ENCODE measurements around the gene C2CD2L. TPM values are rescaled to one million over a fixed set of nuclear protein-coding genes. Genes with fewer than 3 reads are reported as not detected.

The C2CD2L gene
- polyA plus RNA-seq, 3 donors = 3.8 to 60.2 (median 6.4) TPM

- no peak for DNase-seq
- H3K4me3 ChIP-seq (replicated peaks in 1 of 3; ENCODE audit: low read depth in 2 of 3, low read length in 3 of 3) = peak overlapping the region; percentile 50 to 96 (median 77)
- 8% methylated on average over 4 of the region's 13 CpGs for WGBS (ENCODE audit: insufficient coverage)
Measured at GRCh38 chr11:119085437-119085847, 21.7 kb upstream of the C2CD2L start.

GRCh38 chr11:119087123-119087522 is 20.0 kb upstream of the C2CD2L start:
- Histone ChIP-seq H3K9me3 (replicated peaks in 1 of 2; ENCODE audit: control insufficient read depth in 1 of 2, insufficient read depth in 1 of 2, low read length in 2 of 2) (no peaks in the 10 kb centered on the region), H2AFZ (ENCODE audit: insufficient read depth, low read depth, low read length, poor library complexity, severe bottlenecking) (no peak overlapping the region), H3K4me1 (ENCODE audit: control insufficient read depth in 1 of 2, insufficient read depth in 2 of 2, low read length in 2 of 2) (peaks cover 34 to 49% of the 10 kb centered on the region in 2 donors), H3K4me2 (replicated peaks; ENCODE audit: extremely low read depth, low read length, poor library complexity, severe bottlenecking) (no peak overlapping the region), H3K36me3 (replicated peaks in 1 of 2; ENCODE audit: control insufficient read depth in 1 of 2, insufficient read depth in 2 of 2, low read length in 2 of 2) (peaks cover 6 to 9% of the 10 kb centered on the region in 2 donors), H4K20me1 (ENCODE audit: insufficient read depth, low read length) (no peaks in the 10 kb centered on the region), H3K27me3 (ENCODE audit: control insufficient read depth in 2 of 2, insufficient read depth in 2 of 2, low read length in 2 of 2) (no peaks in the 10 kb centered on the region), H3K4me3 (replicated peaks in 1 of 3; ENCODE audit: low read depth in 2 of 3, low read length in 3 of 3) (no peak overlapping the region), H3K79me2 (ENCODE audit: insufficient read depth, low read length) (peaks cover 37% of the 10 kb centered on the region), H3K9ac (ENCODE audit: insufficient read depth, low read length, poor library complexity, severe bottlenecking) (no peak overlapping the region), H3K27ac (ENCODE audit: low read depth in 1 of 2, low read length in 2 of 2) (no peak overlapping the region)
- Mint-ChIP-seq H3K4me3 (no peak overlapping the region), H3K9me3 (no peaks in the 10 kb centered on the region), H3K4me1 (peaks cover 48% of the 10 kb centered on the region), H3K36me3 (peaks cover 11 to 18% of the 10 kb centered on the region in 2 donors), H3K27ac (peak overlapping the region in 1 of 7 donors; percentile 60), H3K27me3 (ENCODE audit: low read depth in 3 of 3) (peaks cover 0 to 3% (median 1%) of the 10 kb centered on the region in 3 donors)
- TF ChIP-seq CTCF (IDR thresholded peaks at IDR 0.05) = no peak
- intact Hi-C loops (cut with micrococcal nuclease) = loop anchor here in 1 of 2 donors (5.0 kb wide), 1 partner anchor 35 kb away; the partner anchor contains the start of gene HINFP
- no peak for DNase-seq
- 87% methylated on average over 6 of the region's 6 CpGs for WGBS (ENCODE audit: insufficient coverage)

More at GRCh38 chr11:119085437-119085847, 21.7 kb upstream of the C2CD2L start:
- Histone ChIP-seq H4K20me1 (ENCODE audit: insufficient read depth, low read length) (no peaks in the 10 kb centered on the region), H3K9ac (ENCODE audit: insufficient read depth, low read length, poor library complexity, severe bottlenecking) (peak overlapping the region; percentile 67), H3K79me2 (ENCODE audit: insufficient read depth, low read length) (peaks cover 20% of the 10 kb centered on the region), H3K27ac (ENCODE audit: low read depth in 1 of 2, low read length in 2 of 2) (peak overlapping the region; percentile 83 to 90), H3K36me3 (replicated peaks in 1 of 2; ENCODE audit: control insufficient read depth in 1 of 2, insufficient read depth in 2 of 2, low read length in 2 of 2) (peaks cover 22 to 23% of the 10 kb centered on the region in 2 donors), H3K4me2 (replicated peaks; ENCODE audit: extremely low read depth, low read length, poor library complexity, severe bottlenecking) (peak overlapping the region; percentile 86), H2AFZ (ENCODE audit: insufficient read depth, low read depth, low read length, poor library complexity, severe bottlenecking) (peak overlapping the region; percentile 91), H3K9me3 (replicated peaks in 1 of 2; ENCODE audit: control insufficient read depth in 1 of 2, insufficient read depth in 1 of 2, low read length in 2 of 2) (no peaks in the 10 kb centered on the region), H3K27me3 (ENCODE audit: control insufficient read depth in 2 of 2, insufficient read depth in 2 of 2, low read length in 2 of 2) (no peaks in the 10 kb centered on the region), H3K4me1 (ENCODE audit: control insufficient read depth in 1 of 2, insufficient read depth in 2 of 2, low read length in 2 of 2) (peaks cover 29 to 38% of the 10 kb centered on the region in 2 donors)
- peaks cover 27 to 35% of the 10 kb centered on the region in 2 donors for H3K36me3 Mint-ChIP-seq
- TF ChIP-seq CTCF (IDR thresholded peaks at IDR 0.05) = no peak
- intact Hi-C loops (cut with micrococcal nuclease) = loop anchor here (2.0 to 5.0 kb wide), 3 partner anchors 15 to 37 kb away; partner anchors contain the start of genes DPAGT1 (in 1 of the 2), HINFP (in 1 of the 2) and VPS11 (in 1 of the 2)
- H3K9me3 Mint-ChIP-seq = no peaks in the 10 kb centered on the region
- peak overlapping the region; percentile 92 to 98 for H3K4me3 Mint-ChIP-seq
- H3K4me1 Mint-ChIP-seq = peaks cover 45% of the 10 kb centered on the region
- peaks cover 0 to 1% (median 1%) of the 10 kb centered on the region in 3 donors for H3K27me3 Mint-ChIP-seq (ENCODE audit: low read depth in 3 of 3)
- peak overlapping the region; percentile 89 to 97 (median 95) for H3K27ac Mint-ChIP-seq
